HEK293T (cell line): Measurements from ENCODE around the gene RFTN2.

Source experiments
- CTCF ChIA-PET: fragments of 350-600 bp; formaldehyde crosslinking; extraction: SDS; loops from one replicate; lab custom pipeline; 2021; ENCODE audit warnings: antibody characterized with exemption, inconsistent platforms; lab: Yijun Ruan, JAX
- POLR2A ChIA-PET: fragments of 350-600 bp; formaldehyde crosslinking; extraction: SDS; loops from one replicate; lab custom pipeline; 2020; ENCODE audit warnings: antibody characterized with exemption, inconsistent platforms; lab: Yijun Ruan, JAX
- DNase-seq: peaks from one replicate; pipeline ENCODE4 v3.0.0; 2012; ENCODE audit warnings: mixed read lengths; ENCODE audit errors: extremely low spot score
- ARNT ChIP-seq: fragments of 450-650 bp; IDR thresholded peaks from 2 replicates; pipeline ENCODE4 v1.6.1; 2017; ENCODE audit warnings: mild to moderate bottlenecking
- BHLHE40 ChIP-seq: fragments of 450-650 bp; IDR thresholded peaks from 2 replicates; pipeline ENCODE4 v1.6.1; 2016; ENCODE audit warnings: mild to moderate bottlenecking, moderate library complexity, borderline replicate concordance
- CTBP1 ChIP-seq: fragments of 450-650 bp; IDR thresholded peaks from 2 replicates; pipeline ENCODE4 v1.6.1; 2016; ENCODE audit warnings: borderline replicate concordance
- ELF4 ChIP-seq: fragments of 450-650 bp; IDR thresholded peaks from 2 replicates; pipeline ENCODE4 v1.6.1; 2017; ENCODE audit warnings: antibody characterized with exemption
- FOXA1 ChIP-seq: fragments of 450-650 bp; IDR thresholded peaks from 2 replicates; pipeline ENCODE4 v1.6.1; 2016; ENCODE audit warnings: mild to moderate bottlenecking
- FOXK2 ChIP-seq: fragments of 450-650 bp; IDR thresholded peaks from 2 replicates; pipeline ENCODE4 v1.6.1; 2016; ENCODE audit warnings: mild to moderate bottlenecking
- FOXM1 ChIP-seq: fragments of 450-650 bp; IDR thresholded peaks from 2 replicates; pipeline ENCODE4 v1.6.1; 2017; ENCODE audit warnings: mild to moderate bottlenecking, borderline replicate concordance
- HDGF ChIP-seq: fragments of 450-650 bp; IDR thresholded peaks from 2 replicates; pipeline ENCODE4 v1.6.1; 2017; ENCODE audit warnings: antibody characterized with exemption, borderline replicate concordance
- L3MBTL2 ChIP-seq: fragments of 450-650 bp; conservative IDR thresholded peaks from 2 replicates; pipeline ENCODE4 v1.6.1; 2016; ENCODE audit warnings: mild to moderate bottlenecking
- LEF1 ChIP-seq: fragments of 450-650 bp; IDR thresholded peaks from 2 replicates; pipeline ENCODE4 v1.6.1; 2017; ENCODE audit warnings: mild to moderate bottlenecking, borderline replicate concordance
- NFRKB ChIP-seq: fragments of 450-650 bp; IDR thresholded peaks from 2 replicates; pipeline ENCODE4 v1.6.1; 2016; ENCODE audit warnings: mild to moderate bottlenecking, moderate library complexity
- SP1 ChIP-seq: fragments of 450-650 bp; IDR thresholded peaks from 2 replicates; pipeline ENCODE4 v1.6.1; 2017
- SUZ12 ChIP-seq: fragments of 450-650 bp; IDR thresholded peaks from 2 replicates; pipeline ENCODE4 v1.6.1; 2016; ENCODE audit warnings: mild to moderate bottlenecking
- TARDBP ChIP-seq: fragments of 450-650 bp; IDR thresholded peaks from 2 replicates; pipeline ENCODE4 v1.6.1; 2016
- ZNF384 ChIP-seq: fragments of 450-650 bp; IDR thresholded peaks from 2 replicates; pipeline ENCODE4 v1.6.1; 2016
- TF ChIP-seq, protein P1 (sequence below): fragments of 450-650 bp; IDR thresholded peaks from 2 replicates; pipeline ENCODE4 v1.6.1; 2016

Gene RFTN2

DNA sequence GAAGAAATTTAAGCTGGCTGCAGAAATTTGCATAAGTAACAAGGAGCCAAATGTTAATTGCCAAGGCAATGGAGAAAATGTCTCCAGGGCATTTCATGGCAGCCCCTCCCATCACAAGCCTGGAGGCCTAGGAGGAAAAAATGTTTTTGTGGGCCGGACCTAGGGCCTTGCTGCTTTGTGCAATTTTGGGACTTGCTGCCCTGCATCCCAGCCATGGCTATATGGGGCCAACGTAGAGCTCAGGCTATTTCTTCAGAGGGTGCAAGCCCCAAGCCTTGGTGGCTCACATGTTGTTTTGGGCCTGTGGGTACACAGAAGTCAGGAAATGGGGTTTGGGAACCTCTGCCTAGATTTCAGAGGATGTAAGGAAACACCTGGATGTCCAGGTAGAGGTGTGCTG, 101.8 kb downstream of the RFTN2 start:
- DNase-seq, result no peak
- POLR2A ChIA-PET, result no interaction called here
- TF ChIP-seq BHLHE40, result no peak
- TF ChIP-seq CTBP1, result no peak
- no peak for TF ChIP-seq NFRKB
- CTCF ChIA-PET, result no interaction called here

DNA sequence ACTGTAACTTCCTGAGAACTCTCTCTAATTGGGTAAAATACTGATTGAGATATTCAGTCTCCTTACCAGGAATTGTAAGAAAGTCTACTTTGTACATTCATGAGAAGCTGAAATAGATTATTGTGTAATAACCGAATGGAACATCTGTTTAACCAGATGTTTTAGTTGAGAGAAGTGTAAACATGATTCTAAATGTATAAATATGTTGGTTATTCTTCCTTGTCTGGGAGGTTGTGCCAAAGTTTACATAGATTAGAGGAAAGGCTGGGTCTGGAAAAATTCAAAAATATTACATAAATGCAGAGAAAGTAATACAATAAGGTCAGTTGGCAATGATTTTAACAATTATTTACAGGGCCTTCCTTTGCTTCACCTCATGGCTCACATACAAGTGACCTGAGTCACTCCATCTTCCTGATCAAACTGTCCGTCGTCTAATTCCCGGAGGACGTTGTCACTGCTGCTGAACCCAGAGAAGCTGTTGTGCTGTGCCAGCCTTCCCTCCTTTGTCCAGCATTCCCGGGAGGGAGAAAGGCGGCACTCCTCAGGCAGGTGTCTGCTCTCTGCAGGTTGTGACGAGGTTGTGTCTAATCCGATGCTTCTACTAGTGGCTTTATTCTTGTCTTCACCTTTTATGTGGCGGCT, 103.6 kb downstream of the RFTN2 start:
- no peak for TF ChIP-seq TARDBP
- TF ChIP-seq SP1, result no peak
- TF ChIP-seq ZNF384, result no peak
- TF ChIP-seq LEF1, result no peak
- no peak for TF ChIP-seq FOXK2
- TF ChIP-seq NFRKB, result no peak
- no peak for TF ChIP-seq ARNT
- TF ChIP-seq L3MBTL2, result no peak
- no peak for TF ChIP-seq FOXM1
- no peak for TF ChIP-seq HDGF
- TF ChIP-seq, protein P1, sequence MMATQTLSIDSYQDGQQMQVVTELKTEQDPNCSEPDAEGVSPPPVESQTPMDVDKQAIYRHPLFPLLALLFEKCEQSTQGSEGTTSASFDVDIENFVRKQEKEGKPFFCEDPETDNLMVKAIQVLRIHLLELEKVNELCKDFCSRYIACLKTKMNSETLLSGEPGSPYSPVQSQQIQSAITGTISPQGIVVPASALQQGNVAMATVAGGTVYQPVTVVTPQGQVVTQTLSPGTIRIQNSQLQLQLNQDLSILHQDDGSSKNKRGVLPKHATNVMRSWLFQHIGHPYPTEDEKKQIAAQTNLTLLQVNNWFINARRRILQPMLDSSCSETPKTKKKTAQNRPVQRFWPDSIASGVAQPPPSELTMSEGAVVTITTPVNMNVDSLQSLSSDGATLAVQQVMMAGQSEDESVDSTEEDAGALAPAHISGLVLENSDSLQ, result no peak
- TF ChIP-seq CTBP1, result no peak
- TF ChIP-seq FOXA1, result no peak
- TF ChIP-seq ELF4, result no peak
- TF ChIP-seq BHLHE40, result no peak
- TF ChIP-seq SUZ12, result no peak
- POLR2A ChIA-PET, result no interaction called here
- CTCF ChIA-PET, result no interaction called here

DNA sequence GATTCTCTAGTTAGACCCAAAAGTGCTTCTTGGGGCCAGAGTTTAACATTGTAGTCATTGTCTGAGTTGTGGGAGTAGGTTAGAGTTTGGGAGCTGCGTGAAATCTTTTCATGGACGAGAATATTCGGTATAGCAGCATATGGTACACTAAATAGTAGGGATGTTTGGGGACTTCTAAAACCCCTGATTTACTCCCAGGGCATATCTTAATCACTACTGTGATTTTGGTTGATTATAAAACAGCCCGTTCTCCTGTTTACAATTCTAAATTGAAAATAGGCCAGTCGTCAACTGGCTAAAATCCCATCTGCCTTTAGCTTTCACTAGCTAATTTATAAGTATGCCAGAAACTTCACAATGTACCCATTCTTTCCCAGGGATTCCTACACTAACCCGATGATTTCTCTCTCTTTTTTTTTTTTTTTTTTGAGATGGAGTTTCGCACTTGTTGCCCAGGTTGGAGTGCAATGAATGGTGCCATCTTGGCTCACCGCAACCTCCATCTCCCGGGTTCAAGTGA, 115.2 kb downstream of the RFTN2 start:
- no peak for DNase-seq

More for the DNA sequence above, 103.6 kb downstream of the RFTN2 start:
- DNase-seq, result no peak

DNA sequence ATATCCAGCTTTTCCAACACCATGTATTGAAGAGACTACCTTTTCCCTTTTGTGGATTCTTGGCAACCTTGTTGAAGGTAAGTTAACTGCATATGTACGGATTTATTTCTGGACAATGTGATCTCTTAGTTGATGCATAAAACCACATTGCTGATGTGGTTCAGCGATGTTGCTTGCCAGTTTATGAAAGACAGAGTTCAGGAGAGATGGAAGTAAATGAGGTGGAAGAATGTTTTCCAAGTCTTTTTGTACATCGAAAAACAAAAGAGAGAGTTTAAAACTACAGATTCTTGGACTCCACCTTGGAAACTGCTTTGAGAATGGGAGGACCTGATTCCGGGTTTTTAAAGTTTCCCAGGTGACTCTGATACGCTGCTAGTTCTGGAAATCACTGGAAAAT, 115.7 kb downstream of the RFTN2 start:
- no peak for TF ChIP-seq ELF4
- TF ChIP-seq ARNT, result no peak
- TF ChIP-seq FOXA1, result no peak
- no peak for TF ChIP-seq FOXM1
- no peak for TF ChIP-seq FOXK2
- no peak for TF ChIP-seq TARDBP
- TF ChIP-seq CTBP1, result no peak
- POLR2A ChIA-PET, result no interaction called here
- CTCF ChIA-PET, result no interaction called here
- DNase-seq, result no peak

More for the DNA sequence above, 115.2 kb downstream of the RFTN2 start:
- CTCF ChIA-PET, result no interaction called here
- POLR2A ChIA-PET, result no interaction called here
- TF ChIP-seq BHLHE40, result no peak
- no peak for TF ChIP-seq SP1
- no peak for TF ChIP-seq FOXA1
- TF ChIP-seq, protein P1, result no peak
- no peak for TF ChIP-seq CTBP1
- TF ChIP-seq L3MBTL2, result no peak
- TF ChIP-seq NFRKB, result no peak
- no peak for TF ChIP-seq ZNF384
- no peak for TF ChIP-seq SUZ12
- no peak for TF ChIP-seq LEF1
- TF ChIP-seq ELF4, result no peak
- TF ChIP-seq FOXK2, result no peak
- TF ChIP-seq HDGF, result no peak
- TF ChIP-seq TARDBP, result no peak

DNA sequence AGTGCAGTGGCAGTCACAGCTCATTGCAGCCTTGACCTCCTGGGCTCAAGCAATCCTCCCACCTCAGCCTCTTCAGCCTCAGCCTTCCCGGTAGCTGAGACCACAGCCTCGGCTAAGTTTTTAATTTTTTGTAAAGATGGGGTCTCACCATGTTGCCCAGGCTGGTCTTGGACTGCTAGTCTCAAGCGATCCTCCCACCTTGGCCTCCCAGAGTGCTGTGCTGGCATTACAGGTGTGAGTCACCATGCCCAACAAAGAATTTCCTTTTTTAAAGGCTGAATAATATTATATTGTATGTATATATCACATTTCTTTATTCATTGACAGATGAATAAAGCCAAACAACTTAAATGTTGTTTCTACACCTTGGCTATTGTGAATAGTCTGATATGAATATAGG, 117.0 kb downstream of the RFTN2 start:
- POLR2A ChIA-PET, result no interaction called here
- TF ChIP-seq SUZ12 (no peak), FOXA1 (no peak), HDGF (no peak), BHLHE40 (no peak), SP1 (no peak), FOXM1 (no peak), L3MBTL2 (no peak), FOXK2 (no peak), ARNT (no peak), TARDBP (no peak), NFRKB (no peak)
- TF ChIP-seq, protein P1, result no peak
- DNase-seq, result no peak

DNA sequence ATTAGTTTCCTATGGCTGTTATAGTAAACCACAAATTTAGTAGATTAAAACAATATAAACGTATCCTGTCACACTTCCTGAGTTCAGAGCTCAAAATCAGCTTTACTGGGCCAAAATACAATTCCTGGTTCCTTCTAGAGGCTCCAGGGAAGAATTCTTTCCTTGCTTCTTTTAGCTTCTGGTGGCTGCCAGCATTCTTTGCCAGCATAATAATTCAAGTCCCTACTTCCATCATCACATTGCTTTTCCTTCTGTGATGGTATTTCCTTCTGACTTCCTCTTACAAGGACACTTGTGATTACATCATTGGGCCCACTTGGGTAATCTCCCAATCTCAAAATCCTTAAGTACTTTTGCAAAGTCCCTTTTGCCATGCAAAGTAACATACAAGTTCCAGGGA, 118.9 kb downstream of the RFTN2 start:
- TF ChIP-seq, protein P1, result no peak
- TF ChIP-seq FOXK2 (no peak), NFRKB (no peak)
- ChIA-PET POLR2A (no interaction called here), CTCF (no interaction called here)
- no peak for DNase-seq

More for the DNA sequence above, 117.0 kb downstream of the RFTN2 start:
- CTCF ChIA-PET, result no interaction called here
